ENCODE measurements around the gene PDK4. TPM values are rescaled to one million over a fixed set of nuclear protein-coding genes. Genes with fewer than 3 reads are reported as not detected.

PDK4 gene
- polyA plus RNA-seq, 3 donors, result 2.2 to 26.0 (median 12.4) TPM

DNA sequence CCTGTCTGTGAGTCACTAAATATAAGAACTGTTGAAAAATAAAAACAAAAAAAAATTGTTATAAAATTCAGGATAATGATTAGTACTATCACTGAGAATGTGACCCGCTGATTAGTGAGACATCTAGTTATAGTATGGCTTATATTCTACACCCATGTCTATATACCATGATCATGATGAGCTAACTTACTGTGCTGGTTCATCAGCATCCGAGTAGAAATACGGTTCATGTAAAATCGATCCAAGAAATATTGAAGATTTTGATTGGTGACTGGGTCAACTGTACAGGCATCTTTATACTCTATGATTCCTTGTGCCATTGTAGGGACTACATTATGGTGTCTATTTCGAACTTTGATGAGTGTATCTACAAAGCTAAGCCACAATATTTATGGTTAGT lies 3.7 kb downstream of the PDK4 start:
- no peaks in the 10 kb centered on the region for H3K9me3 Mint-ChIP-seq
- TF ChIP-seq, protein P1, sequence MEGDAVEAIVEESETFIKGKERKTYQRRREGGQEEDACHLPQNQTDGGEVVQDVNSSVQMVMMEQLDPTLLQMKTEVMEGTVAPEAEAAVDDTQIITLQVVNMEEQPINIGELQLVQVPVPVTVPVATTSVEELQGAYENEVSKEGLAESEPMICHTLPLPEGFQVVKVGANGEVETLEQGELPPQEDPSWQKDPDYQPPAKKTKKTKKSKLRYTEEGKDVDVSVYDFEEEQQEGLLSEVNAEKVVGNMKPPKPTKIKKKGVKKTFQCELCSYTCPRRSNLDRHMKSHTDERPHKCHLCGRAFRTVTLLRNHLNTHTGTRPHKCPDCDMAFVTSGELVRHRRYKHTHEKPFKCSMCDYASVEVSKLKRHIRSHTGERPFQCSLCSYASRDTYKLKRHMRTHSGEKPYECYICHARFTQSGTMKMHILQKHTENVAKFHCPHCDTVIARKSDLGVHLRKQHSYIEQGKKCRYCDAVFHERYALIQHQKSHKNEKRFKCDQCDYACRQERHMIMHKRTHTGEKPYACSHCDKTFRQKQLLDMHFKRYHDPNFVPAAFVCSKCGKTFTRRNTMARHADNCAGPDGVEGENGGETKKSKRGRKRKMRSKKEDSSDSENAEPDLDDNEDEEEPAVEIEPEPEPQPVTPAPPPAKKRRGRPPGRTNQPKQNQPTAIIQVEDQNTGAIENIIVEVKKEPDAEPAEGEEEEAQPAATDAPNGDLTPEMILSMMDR (IDR thresholded peaks at IDR 0.05), result no peak
- H3K27ac ChIP-seq (ENCODE audit: low read depth in 1 of 2, low read length in 2 of 2), result peak overlapping the region in 1 of 2 donors; percentile 10
- no peak for DNase-seq
- no peak overlapping the region for H3K27ac Mint-ChIP-seq
- peaks cover 51 to 77% of the 10 kb centered on the region in 2 donors for H3K4me1 ChIP-seq (ENCODE audit: control insufficient read depth in 1 of 2, insufficient read depth in 2 of 2, low read length in 2 of 2)
- no CpG with 5 or more reads among the region's 5 CpGs for WGBS (ENCODE audit: insufficient coverage)
- H3K27me3 Mint-ChIP-seq (ENCODE audit: low read depth in 3 of 3), result no peaks in the 10 kb centered on the region
- intact Hi-C loops (cut with micrococcal nuclease), result no loop called here
- peak overlapping the region; percentile 77 for H3K4me2 ChIP-seq (replicated peaks; ENCODE audit: extremely low read depth, low read length, poor library complexity, severe bottlenecking)
- peak overlapping the region in 1 of 3 experiments; percentile 22 for H3K4me3 ChIP-seq (replicated peaks in 1 of 3; ENCODE audit: low read depth in 2 of 3, low read length in 3 of 3)
- peaks cover 75% of the 10 kb centered on the region for H4K20me1 ChIP-seq (ENCODE audit: insufficient read depth, low read length)
- peaks cover 68 to 72% of the 10 kb centered on the region in 2 donors for H3K36me3 ChIP-seq (replicated peaks in 1 of 2; ENCODE audit: control insufficient read depth in 1 of 2, insufficient read depth in 2 of 2, low read length in 2 of 2)
- no peak overlapping the region for H3K9ac ChIP-seq (ENCODE audit: insufficient read depth, low read length, poor library complexity, severe bottlenecking)
- peaks cover 65% of the 10 kb centered on the region for H3K4me1 Mint-ChIP-seq
- no peak overlapping the region for H2AFZ ChIP-seq (ENCODE audit: insufficient read depth, low read depth, low read length, poor library complexity, severe bottlenecking)
- no peaks in the 10 kb centered on the region for H3K9me3 ChIP-seq (replicated peaks in 1 of 2; ENCODE audit: control insufficient read depth in 1 of 2, insufficient read depth in 1 of 2, low read length in 2 of 2)
- no peak overlapping the region for H3K4me3 Mint-ChIP-seq
- peaks cover 38% of the 10 kb centered on the region for H3K79me2 ChIP-seq (ENCODE audit: insufficient read depth, low read length)
- H3K27me3 ChIP-seq (ENCODE audit: control insufficient read depth in 2 of 2, insufficient read depth in 2 of 2, low read length in 2 of 2), result no peaks in the 10 kb centered on the region
- H3K36me3 Mint-ChIP-seq, result peaks cover 50 to 62% of the 10 kb centered on the region in 2 donors

GRCh38 chr7:95590387-95591248 lies 5.7 kb downstream of the PDK4 start:
- Histone ChIP-seq H3K9ac (ENCODE audit: insufficient read depth, low read length, poor library complexity, severe bottlenecking) (no peak overlapping the region), H3K27me3 (ENCODE audit: control insufficient read depth in 2 of 2, insufficient read depth in 2 of 2, low read length in 2 of 2) (no peaks in the 10 kb centered on the region), H3K4me2 (replicated peaks; ENCODE audit: extremely low read depth, low read length, poor library complexity, severe bottlenecking) (no peak overlapping the region), H3K4me1 (ENCODE audit: control insufficient read depth in 1 of 2, insufficient read depth in 2 of 2, low read length in 2 of 2) (peaks cover 43 to 68% of the 10 kb centered on the region in 2 donors), H3K4me3 (replicated peaks in 1 of 3; ENCODE audit: low read depth in 2 of 3, low read length in 3 of 3) (no peak overlapping the region), H3K36me3 (replicated peaks in 1 of 2; ENCODE audit: control insufficient read depth in 1 of 2, insufficient read depth in 2 of 2, low read length in 2 of 2) (peaks cover 87 to 92% of the 10 kb centered on the region in 2 donors), H3K27ac (ENCODE audit: low read depth in 1 of 2, low read length in 2 of 2) (peak overlapping the region in 1 of 2 donors; percentile 30), H2AFZ (ENCODE audit: insufficient read depth, low read depth, low read length, poor library complexity, severe bottlenecking) (no peak overlapping the region), H4K20me1 (ENCODE audit: insufficient read depth, low read length) (peaks cover 91% of the 10 kb centered on the region), H3K79me2 (ENCODE audit: insufficient read depth, low read length) (peaks cover 26% of the 10 kb centered on the region), H3K9me3 (replicated peaks in 1 of 2; ENCODE audit: control insufficient read depth in 1 of 2, insufficient read depth in 1 of 2, low read length in 2 of 2) (no peaks in the 10 kb centered on the region)
- TF ChIP-seq, protein P1 (IDR thresholded peaks at IDR 0.05), result no peak
- no peak overlapping the region for H3K4me3 Mint-ChIP-seq
- WGBS (ENCODE audit: insufficient coverage), result 100% methylated on average over 2 of the region's 5 CpGs
- no peak for DNase-seq
- H3K27ac Mint-ChIP-seq, result peak overlapping the region in 3 of 7 donors; percentile 19 to 69 (median 54)
- H3K36me3 Mint-ChIP-seq, result peaks cover 69 to 82% of the 10 kb centered on the region in 2 donors
- no peaks in the 10 kb centered on the region for H3K27me3 Mint-ChIP-seq (ENCODE audit: low read depth in 3 of 3)
- no peaks in the 10 kb centered on the region for H3K9me3 Mint-ChIP-seq
- peaks cover 55% of the 10 kb centered on the region for H3K4me1 Mint-ChIP-seq
- intact Hi-C loops (cut with micrococcal nuclease), result no loop called here

Measured in CD14-positive monocyte (primary cell).